HepG2 (cell line): ENCODE data around the gene ITGAE. TPM values are rescaled to one million over a fixed set of nuclear protein-coding genes. Genes with fewer than 3 reads are reported as not detected.

Experiments
- CHD4 ChIP-seq: fragments of 200-600 bp; sonication (generic); IDR thresholded peaks from 2 replicates; pipeline ENCODE4 v1.7.0; 2017; ENCODE audit warnings: mild to moderate bottlenecking, low read length, borderline replicate concordance
- HMG20B ChIP-seq: conservative IDR thresholded peaks from 2 replicates; pipeline ENCODE4 v1.6.1; 2016; ENCODE audit warnings: missing genetic modification reagents, missing compliant biosample characterization
- HNRNPH1 ChIP-seq: fragments of 200-400 bp; formaldehyde crosslinking; optimal IDR thresholded peaks from 2 replicates; pipeline ENCODE3; 2017; ENCODE audit warnings: mild to moderate bottlenecking, low read depth, low read length
- IRF1 ChIP-seq: sonication (generic); formaldehyde crosslinking; IDR thresholded peaks from 2 replicates; pipeline ENCODE4 v1.4.0; 2020; ENCODE audit warnings: low read depth, mild to moderate bottlenecking, missing genetic modification reagents
- KDM1A ChIP-seq: IDR thresholded peaks from 2 replicates; pipeline ENCODE4 v1.6.1; 2016; ENCODE audit warnings: missing compliant biosample characterization
- PHF21A ChIP-seq: sonication (generic); formaldehyde crosslinking; IDR thresholded peaks from 2 replicates; pipeline ENCODE4 v1.5.0; 2020; ENCODE audit warnings: mild to moderate bottlenecking, missing genetic modification reagents
- RAD51 ChIP-seq: fragments of 450-650 bp; IDR thresholded peaks from 2 replicates; pipeline ENCODE4 v1.6.1; 2016; ENCODE audit warnings: borderline replicate concordance
- SMAD3 ChIP-seq: sonication (generic); formaldehyde crosslinking; IDR thresholded peaks from 2 replicates; pipeline ENCODE4 v1.4.0; 2020; ENCODE audit warnings: missing genetic modification reagents
- SMARCE1 ChIP-seq: fragments of 450-650 bp; IDR thresholded peaks from 2 replicates; pipeline ENCODE4 v1.6.1; 2017; ENCODE audit warnings: borderline replicate concordance
- SNAI1 ChIP-seq: sonication (generic); formaldehyde crosslinking; IDR thresholded peaks from 2 replicates; pipeline ENCODE4 v1.5.0; 2020; ENCODE audit warnings: mild to moderate bottlenecking, missing genetic modification reagents, borderline replicate concordance
- SP5 ChIP-seq: IDR thresholded peaks from 2 replicates; pipeline ENCODE4 v1.6.1; 2016; ENCODE audit warnings: low read depth, borderline replicate concordance
- SUZ12 ChIP-seq: fragments of 150-350 bp; IDR thresholded peaks from 2 replicates; pipeline ENCODE4 v1.6.1; 2014; ENCODE audit warnings: low read depth, low read length
- TEAD3 ChIP-seq: optimal IDR thresholded peaks from 2 replicates; pipeline ENCODE3; 2016; ENCODE audit warnings: borderline replicate concordance
- TFDP1 ChIP-seq: IDR thresholded peaks from 2 replicates; pipeline ENCODE4 v1.6.1; 2016; ENCODE audit warnings: missing compliant biosample characterization, missing genetic modification reagents, borderline replicate concordance
- TRIM24 ChIP-seq: sonication (generic); formaldehyde crosslinking; IDR thresholded peaks from 2 replicates; pipeline ENCODE4 v1.8.0; 2022; ENCODE audit warnings: mild to moderate bottlenecking, missing genetic modification reagents
- ZBTB4 ChIP-seq: sonication (generic); formaldehyde crosslinking; IDR thresholded peaks from 2 replicates; pipeline ENCODE4 v1.4.0; 2020; ENCODE audit warnings: missing genetic modification reagents, mild to moderate bottlenecking, borderline replicate concordance
- ZFP36L2 ChIP-seq: sonication (generic); formaldehyde crosslinking; IDR thresholded peaks from 2 replicates; pipeline ENCODE4 v1.4.0; 2020; ENCODE audit warnings: missing genetic modification reagents
- ZFY ChIP-seq: sonication (generic); formaldehyde crosslinking; IDR thresholded peaks from 2 replicates; pipeline ENCODE4 v1.4.0; 2020; ENCODE audit warnings: missing genetic modification reagents
- ZNF326 ChIP-seq: sonication (generic); formaldehyde crosslinking; IDR thresholded peaks from 2 replicates; pipeline ENCODE4 v1.4.0; 2020; ENCODE audit warnings: missing genetic modification reagents, borderline replicate concordance
- ZNF496 ChIP-seq: sonication (generic); formaldehyde crosslinking; IDR thresholded peaks from 2 replicates; pipeline ENCODE4 v1.8.1; 2023; ENCODE audit warnings: mild to moderate bottlenecking, moderate library complexity, missing genetic modification reagents; ENCODE audit not compliant: insufficient replicate concordance
- ZNF891 ChIP-seq: sonication (generic); formaldehyde crosslinking; IDR thresholded peaks from 2 replicates; pipeline ENCODE4 v1.5.0; 2020; ENCODE audit warnings: mild to moderate bottlenecking, missing genetic modification reagents
- polyA plus RNA-seq, 8 experiments: library from polyadenylated mRNA; depleted of rRNA in 3 of 8; stranded (reverse) in 7 of 8; unstranded in 1 of 8; fragments of >200 nt; fragmentation: Illumina TruSeq in 4 of 8; extraction: Trizol in 4 of 8; gene quantifications; 2 replicates each; pipeline versions ENCODE4 v1.2.1 to v1.2.3, GENCODE V29; 2011 to 2016; ENCODE audit warnings: low read depth in 4 of 8, missing spikeins in 1 of 8, mixed read lengths in 1 of 8; ENCODE audit not compliant: insufficient read depth in 1 of 8
- total RNA-seq, 5 experiments: library from RNA; depleted of rRNA; stranded (reverse); fragments of >200 nt; fragmentation: Illumina TruSeq; extraction: Trizol; gene quantifications; 2 replicates each; pipeline ENCODE4 v1.2.3, GENCODE V29; 2016; ENCODE audit warnings: low read depth in 1 of 5
- TF ChIP-seq, protein P1 (sequence below): sonication (generic); formaldehyde crosslinking; IDR thresholded peaks from 2 replicates; pipeline ENCODE4 v1.8.0; 2022; ENCODE audit warnings: missing genetic modification reagents, mild to moderate bottlenecking, moderate library complexity, borderline replicate concordance

The ITGAE gene
- total and polyA plus RNA-seq, 2 of the 13 experiments (the other 11 are each of a cell fraction or from before 2014, with no cell fraction given), result 42.3 to 49.0 TPM

- TF ChIP-seq ZNF326 (CRISPR knock-in tag) (no peak), ZNF891 (CRISPR knock-in tag) (peak; percentile 80), HNRNPH1 (no peak), SNAI1 (CRISPR knock-in tag) (0 out of 2 replicates have a peak, but pooled peaks have one; percentile 2), ZFY (CRISPR knock-in tag) (peak; percentile 91), SMAD3 (CRISPR knock-in tag) (peak; percentile 97), IRF1 (no peak), SUZ12 (no peak), TEAD3 (CRISPR knock-in tag) (peak; percentile 88), CHD4 (no peak; the same call in 1 of the 2 replicates), SP5 (CRISPR knock-in tag) (peak; percentile 68; the same call in 1 of the 2 replicates), HMG20B (peak; percentile 85; the same call in 1 of the 2 replicates), RAD51 (no peak), TRIM24 (CRISPR knock-in tag) (peak; percentile 89), KDM1A (CRISPR knock-in tag) (peak; percentile 97), ZNF496 (CRISPR knock-in tag) (no peak), TFDP1 (peak; percentile 49; the same call in 1 of the 2 replicates), ZBTB4 (CRISPR knock-in tag) (peak; percentile 98), ZFP36L2 (CRISPR knock-in tag) (no peak), SMARCE1 (no peak), PHF21A (CRISPR knock-in tag) (peak; percentile 96)
- TF ChIP-seq, protein P1, sequence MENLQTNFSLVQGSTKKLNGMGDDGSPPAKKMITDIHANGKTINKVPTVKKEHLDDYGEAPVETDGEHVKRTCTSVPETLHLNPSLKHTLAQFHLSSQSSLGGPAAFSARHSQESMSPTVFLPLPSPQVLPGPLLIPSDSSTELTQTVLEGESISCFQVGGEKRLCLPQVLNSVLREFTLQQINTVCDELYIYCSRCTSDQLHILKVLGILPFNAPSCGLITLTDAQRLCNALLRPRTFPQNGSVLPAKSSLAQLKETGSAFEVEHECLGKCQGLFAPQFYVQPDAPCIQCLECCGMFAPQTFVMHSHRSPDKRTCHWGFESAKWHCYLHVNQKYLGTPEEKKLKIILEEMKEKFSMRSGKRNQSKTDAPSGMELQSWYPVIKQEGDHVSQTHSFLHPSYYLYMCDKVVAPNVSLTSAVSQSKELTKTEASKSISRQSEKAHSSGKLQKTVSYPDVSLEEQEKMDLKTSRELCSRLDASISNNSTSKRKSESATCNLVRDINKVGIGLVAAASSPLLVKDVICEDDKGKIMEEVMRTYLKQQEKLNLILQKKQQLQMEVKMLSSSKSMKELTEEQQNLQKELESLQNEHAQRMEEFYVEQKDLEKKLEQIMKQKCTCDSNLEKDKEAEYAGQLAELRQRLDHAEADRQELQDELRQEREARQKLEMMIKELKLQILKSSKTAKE (CRISPR knock-in tag), result peak; percentile 92
These were observed 1.7 kb upstream of the ITGAE start (continued) for GRCh38 chr17:3802461-3803307.
